ENCODE data around the gene CYTIP.

Gene CYTIP

DNA sequence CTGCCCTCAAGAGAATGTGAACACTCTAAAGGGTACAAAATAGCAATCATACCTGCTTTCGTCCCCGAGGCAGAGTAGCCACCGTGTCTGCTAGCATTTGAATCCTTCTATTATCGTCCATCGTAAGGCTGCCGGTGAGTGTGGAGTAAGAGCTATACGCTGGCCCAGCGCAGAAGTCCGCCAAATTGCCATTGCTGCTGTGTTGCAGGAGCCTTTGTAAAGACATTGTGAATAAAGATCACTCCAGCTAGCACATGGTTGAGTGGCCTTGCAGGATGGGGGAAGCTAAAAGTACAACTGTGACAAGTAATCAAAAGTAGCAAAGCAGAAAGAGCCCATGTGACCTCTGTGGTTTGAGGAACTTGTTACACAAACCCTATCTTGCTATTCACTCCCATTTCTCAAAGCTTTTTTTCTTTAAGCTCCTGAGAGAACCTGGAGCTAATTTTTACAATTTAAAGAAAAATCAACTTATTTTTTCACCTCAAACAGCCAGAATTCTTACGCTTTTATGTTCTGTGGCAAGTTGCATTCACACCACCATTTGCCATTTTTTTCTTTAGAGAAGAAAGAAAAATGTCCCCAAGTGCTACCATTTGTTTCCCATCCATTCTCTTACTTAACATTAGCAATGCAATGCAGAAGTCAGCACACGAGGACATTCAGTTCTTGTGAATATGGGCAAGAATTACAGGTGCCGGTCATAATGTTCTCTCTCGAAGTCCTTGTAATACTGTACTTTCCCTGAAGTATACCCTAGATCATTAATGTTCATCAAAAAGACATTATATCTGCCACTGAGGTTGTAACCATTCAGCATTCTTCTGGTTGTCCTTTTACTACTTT, at the start of gene CYTIP:
CYTIP (minus strand) TSS at position 295 of the 846 bp plus-strand sequence; CDS start at position 226, 69 bp downstream.
- Mint-ChIP-seq H3K4me3 (peak within 1 kb of the TSS; percentile 94), H3K36me3 (peaks cover 62% of the 10 kb centered on the region), H3K4me1 (peaks cover 43% of the 10 kb centered on the region), H3K27ac (peak within 1 kb of the TSS; percentile 99), H3K9me3 (no peaks in the 10 kb centered on the region)
- ATAC-seq (peak; percentile 67), DNase-seq (ENCODE audit: low spot score in 2 of 2) (peak in 1 of 2 donors; percentile 91)

DNA sequence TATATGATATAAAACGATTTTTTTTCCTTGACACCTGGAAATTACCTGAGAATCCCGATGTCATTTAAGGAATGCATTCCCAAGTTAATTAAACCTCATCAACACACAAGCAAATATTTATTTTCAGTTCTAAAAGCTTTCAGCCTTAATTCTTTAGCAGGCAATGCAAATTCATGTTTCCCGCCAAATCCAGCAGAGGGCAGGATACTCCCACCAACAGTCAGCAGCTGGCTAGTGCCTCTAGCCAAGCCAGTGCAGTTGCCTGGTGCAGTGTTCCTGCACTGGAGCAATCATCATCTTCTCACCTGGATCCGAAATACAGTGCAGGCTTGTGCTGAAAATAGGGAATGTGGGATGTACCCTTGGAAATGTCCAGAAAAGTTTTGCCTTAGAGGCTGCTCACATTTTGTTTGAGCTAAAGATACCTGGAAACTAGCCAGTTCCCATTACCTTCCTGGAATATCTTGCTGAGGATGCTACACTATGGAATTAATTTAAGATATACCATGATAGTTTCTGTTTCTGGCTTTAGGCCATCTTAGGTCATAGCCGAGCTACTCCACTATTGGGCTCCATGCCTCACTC, 48.4 kb upstream of the CYTIP start:
- H3K4me3 Mint-ChIP-seq, result no peak overlapping the region
- DNase-seq (ENCODE audit: low spot score in 2 of 2), result peak; percentile 45 to 75
- H3K27ac Mint-ChIP-seq, result no peak overlapping the region
- H3K36me3 Mint-ChIP-seq, result no peaks in the 10 kb centered on the region
- ATAC-seq, result peak; percentile 91
- peaks cover 30% of the 10 kb centered on the region for H3K4me1 Mint-ChIP-seq
- no peaks in the 10 kb centered on the region for H3K9me3 Mint-ChIP-seq

DNA sequence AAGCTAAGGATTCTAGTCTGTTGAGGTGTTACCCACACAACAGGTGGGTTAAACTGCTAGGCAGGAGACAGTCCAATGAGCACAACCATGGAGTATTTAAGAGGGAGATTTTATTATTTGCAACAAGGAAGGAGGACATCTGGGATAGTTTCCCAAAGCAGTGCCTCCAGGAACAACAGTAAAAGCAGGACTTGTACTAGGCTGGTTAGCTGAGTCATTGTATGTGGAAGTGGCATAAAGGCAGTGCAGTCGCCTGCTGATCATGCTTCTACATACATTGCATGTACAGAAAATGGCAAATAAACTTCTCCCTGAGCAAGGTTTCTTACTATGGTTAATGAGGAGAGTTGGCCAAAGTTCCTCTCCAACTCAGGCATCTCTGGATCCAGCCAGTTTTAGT, 46.1 kb upstream of the CYTIP start:
- no peaks in the 10 kb centered on the region for H3K9me3 Mint-ChIP-seq
- H3K4me1 Mint-ChIP-seq, result peaks cover 48% of the 10 kb centered on the region
- H3K36me3 Mint-ChIP-seq, result no peaks in the 10 kb centered on the region
- no peak overlapping the region for H3K4me3 Mint-ChIP-seq
- ATAC-seq (no peak), DNase-seq (ENCODE audit: low spot score in 2 of 2) (no peak)
- no peak overlapping the region for H3K27ac Mint-ChIP-seq

DNA sequence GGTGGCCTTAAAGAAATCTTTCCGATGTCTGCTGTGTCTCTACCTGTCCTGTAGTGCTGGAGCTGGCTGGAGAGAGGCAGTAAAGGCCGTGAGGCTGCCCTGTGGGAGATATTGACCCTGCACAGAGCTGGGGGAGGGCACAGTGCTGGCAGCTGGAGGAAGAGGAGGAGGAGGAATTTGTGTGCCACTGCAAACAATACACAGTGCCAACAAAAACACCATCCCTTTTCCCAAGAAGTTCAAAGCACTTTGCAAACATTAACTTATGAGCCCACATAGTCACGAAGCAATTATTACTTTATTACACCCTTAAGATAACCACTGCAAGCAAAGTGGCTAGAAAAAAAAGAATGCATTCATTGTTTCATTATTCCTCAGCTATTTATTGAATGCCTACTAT, 45.0 kb upstream of the CYTIP start:
- peaks cover 47% of the 10 kb centered on the region for H3K4me1 Mint-ChIP-seq
- no peak overlapping the region for H3K4me3 Mint-ChIP-seq
- DNase-seq (ENCODE audit: low spot score in 2 of 2), result no peak
- no peaks in the 10 kb centered on the region for H3K9me3 Mint-ChIP-seq
- no peak overlapping the region for H3K27ac Mint-ChIP-seq
- no peaks in the 10 kb centered on the region for H3K36me3 Mint-ChIP-seq
- no peak for ATAC-seq

DNA sequence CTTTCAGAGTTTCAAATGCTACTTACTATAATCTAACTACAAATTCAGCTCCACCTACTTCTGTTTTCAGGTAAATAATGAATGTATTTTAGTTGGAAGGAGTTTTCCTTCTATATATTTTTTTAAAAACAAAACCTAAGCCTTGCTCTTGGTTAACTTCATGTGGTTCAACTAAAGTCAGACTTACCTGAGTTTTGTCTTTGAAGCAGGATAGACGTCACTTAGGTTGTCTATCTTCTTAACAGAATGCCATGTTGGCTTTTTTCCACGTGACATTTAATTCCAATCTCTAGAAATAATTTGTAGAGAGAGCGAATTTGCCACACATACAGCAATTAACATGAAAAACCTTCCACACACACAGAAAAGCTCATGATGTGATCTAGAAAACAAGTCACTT, 43.9 kb upstream of the CYTIP start:
- ATAC-seq (no peak), DNase-seq (ENCODE audit: low spot score in 2 of 2) (no peak)
- Mint-ChIP-seq H3K27ac (no peak overlapping the region), H3K4me1 (peaks cover 36% of the 10 kb centered on the region), H3K9me3 (no peaks in the 10 kb centered on the region), H3K4me3 (no peak overlapping the region), H3K36me3 (no peaks in the 10 kb centered on the region)

DNA sequence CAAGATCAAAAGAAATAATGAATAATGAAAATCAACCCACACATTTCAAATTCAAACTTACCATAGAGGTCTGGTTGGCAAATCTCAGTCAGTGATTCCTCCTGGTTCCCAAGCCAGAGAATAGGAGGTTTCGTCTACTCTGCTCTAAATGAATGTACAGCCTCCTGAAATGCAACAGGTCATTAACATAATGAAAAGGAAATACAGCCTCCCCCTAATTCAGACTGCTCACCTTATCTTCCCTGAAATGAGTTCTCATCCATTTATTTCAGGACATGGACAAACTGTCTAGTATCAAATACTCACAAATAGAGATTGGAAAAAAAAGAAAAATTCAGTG, 43.4 kb upstream of the CYTIP start:
- peaks cover 35% of the 10 kb centered on the region for H3K4me1 Mint-ChIP-seq
- DNase-seq (ENCODE audit: low spot score in 2 of 2), result no peak
- no peak for ATAC-seq
- H3K4me3 Mint-ChIP-seq, result no peak overlapping the region
- no peaks in the 10 kb centered on the region for H3K9me3 Mint-ChIP-seq
- H3K36me3 Mint-ChIP-seq, result no peaks in the 10 kb centered on the region
- H3K27ac Mint-ChIP-seq, result peak overlapping the region; percentile 1

DNA sequence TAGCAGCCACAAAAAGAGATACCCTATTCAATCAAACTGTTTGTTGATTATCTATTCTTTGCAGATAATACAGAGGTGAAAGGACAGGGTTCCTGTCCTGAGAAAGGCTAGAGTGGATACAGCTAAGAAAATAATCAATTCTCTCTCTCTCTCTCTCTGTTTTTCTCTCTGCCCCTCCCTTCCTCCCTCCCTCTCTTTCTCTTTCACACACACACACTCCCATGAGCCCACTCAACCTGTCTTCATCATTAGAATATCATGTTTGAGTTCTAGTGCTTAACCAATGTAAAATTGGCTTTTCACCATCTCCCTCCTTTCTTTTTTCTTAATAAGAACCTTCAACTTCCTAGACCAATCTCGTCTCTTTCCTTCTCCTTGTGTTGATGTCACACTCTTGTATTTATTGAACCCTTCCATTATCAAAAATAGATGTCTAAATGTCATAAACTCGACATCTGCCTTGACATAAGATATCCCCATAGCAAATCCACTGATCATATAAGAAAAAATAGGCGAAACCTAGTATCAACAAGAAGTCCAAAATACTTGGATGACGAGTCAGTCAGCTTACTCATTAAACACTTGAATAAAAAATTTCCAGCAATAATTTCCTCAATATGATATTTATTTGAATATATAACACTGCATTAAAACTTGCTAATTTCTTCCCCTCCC, 42.8 kb upstream of the CYTIP start:
- peak overlapping the region; percentile 1 for H3K27ac Mint-ChIP-seq
- H3K36me3 Mint-ChIP-seq, result no peaks in the 10 kb centered on the region
- no peaks in the 10 kb centered on the region for H3K9me3 Mint-ChIP-seq
- DNase-seq (ENCODE audit: low spot score in 2 of 2) (no peak), ATAC-seq (no peak)
- peaks cover 37% of the 10 kb centered on the region for H3K4me1 Mint-ChIP-seq
- H3K4me3 Mint-ChIP-seq, result no peak overlapping the region

DNA sequence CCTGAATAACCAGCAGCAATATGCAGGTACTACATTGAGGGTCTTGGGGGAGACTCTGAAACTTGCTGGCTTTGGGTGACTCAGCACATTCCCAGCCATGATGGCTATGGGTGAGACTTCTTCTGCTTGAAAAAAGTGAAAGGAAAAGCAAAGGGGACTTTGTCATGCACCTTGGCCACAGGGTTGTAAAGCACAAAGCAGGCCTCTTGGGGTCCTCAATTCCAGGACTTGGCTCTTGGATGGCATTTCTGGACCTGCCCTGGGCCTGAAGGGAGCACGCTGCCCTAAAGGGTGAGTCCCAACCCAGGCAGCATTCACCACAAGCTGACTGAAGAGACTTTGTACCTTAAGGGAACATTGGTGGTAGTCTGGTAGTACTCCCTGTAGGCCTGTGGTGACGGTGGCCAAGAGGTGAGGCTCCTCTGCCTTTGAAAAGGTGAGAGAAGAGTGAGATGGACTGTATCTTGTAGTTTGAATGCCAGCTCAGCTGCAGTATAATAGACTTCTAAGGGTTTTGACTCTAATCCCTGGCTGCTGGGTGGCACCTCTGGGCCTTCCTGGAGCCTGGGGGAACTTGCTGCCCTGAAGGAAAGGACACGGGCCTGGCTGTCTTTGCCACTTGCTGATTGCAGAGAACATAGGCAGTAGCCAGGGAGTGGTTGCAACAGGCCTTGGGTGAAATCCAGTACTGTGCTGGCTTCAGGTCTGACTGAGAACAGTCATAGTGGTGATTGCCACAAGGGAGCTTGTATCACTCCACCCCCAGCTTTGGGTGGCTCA, 36.5 kb upstream of the CYTIP start:
- H3K4me1 Mint-ChIP-seq, result peaks cover 73% of the 10 kb centered on the region
- H3K9me3 Mint-ChIP-seq, result no peaks in the 10 kb centered on the region
- DNase-seq (ENCODE audit: low spot score in 2 of 2), result peak; percentile 31 to 81
- H3K27ac Mint-ChIP-seq, result peak overlapping the region; percentile 98
- H3K4me3 Mint-ChIP-seq, result peak overlapping the region; percentile 63
- H3K36me3 Mint-ChIP-seq, result peaks cover 13% of the 10 kb centered on the region
- ATAC-seq, result peak; percentile 87

DNA sequence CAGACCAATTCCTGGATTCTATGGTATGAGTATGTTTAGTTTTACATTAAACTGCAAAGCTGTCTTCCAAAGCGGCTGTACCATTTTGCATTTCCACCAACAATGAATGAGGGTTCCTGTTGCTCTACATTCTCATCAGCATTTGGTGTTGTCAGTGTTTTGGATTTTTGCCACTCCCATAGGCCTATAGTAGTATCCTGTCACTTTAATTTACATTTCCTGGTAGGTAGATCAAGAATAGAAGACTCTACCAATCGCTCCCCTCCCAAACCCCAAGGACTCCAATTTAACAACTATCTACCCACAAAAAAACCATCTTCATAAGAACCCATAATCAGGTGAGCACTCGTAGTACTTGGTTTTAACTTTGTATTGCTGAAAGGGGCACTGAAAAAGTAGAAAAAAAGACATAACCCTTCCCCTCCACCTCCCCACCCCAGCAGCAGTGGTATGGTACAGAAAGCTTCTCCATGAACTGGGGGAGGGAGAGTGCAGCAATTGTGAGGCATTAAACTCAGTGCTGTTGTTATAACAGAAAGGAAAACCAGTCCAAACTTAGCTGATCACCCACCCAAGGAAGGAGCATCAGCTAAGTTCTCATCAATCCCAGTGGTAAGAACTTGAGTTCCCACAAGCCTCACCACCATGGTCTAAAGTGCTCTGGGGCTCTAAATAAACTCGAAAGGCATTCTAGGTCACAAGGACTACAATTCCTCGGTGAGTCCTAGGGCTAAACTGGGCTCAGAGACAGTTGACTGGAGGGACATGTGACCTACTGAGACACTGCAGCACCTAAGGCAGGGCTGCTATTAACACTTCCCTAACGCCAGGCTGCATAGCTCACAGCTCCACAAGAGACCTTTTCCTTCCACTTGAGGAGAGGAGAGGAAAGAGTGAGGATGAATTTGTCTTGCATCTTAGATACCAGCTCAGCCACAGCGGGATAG, 35.5 kb upstream of the CYTIP start:
- ATAC-seq (no peak), DNase-seq (ENCODE audit: low spot score in 2 of 2) (no peak)
- peaks cover 13% of the 10 kb centered on the region for H3K36me3 Mint-ChIP-seq
- H3K9me3 Mint-ChIP-seq, result no peaks in the 10 kb centered on the region
- peak overlapping the region; percentile 98 for H3K27ac Mint-ChIP-seq
- H3K4me1 Mint-ChIP-seq, result peaks cover 73% of the 10 kb centered on the region
- H3K4me3 Mint-ChIP-seq, result peak overlapping the region; percentile 63

DNA sequence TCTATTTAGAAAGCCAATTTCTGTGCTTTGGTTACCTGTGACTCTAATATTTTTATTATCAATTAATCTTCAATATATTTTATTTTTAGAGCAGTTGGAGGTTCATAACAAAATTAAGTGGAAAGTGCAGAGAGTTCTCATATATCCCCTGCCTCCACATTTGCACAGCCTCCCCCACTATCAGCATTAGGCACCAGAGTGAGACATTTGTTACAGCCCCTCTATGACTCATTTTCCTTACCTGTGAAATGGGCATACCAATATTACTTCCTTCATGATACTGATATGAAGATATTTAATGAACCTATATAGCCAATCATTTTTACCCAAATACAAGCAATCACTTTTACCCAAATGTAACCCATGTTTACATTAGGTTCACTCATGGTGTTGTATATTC, 34.0 kb upstream of the CYTIP start:
- peaks cover 87% of the 10 kb centered on the region for H3K4me1 Mint-ChIP-seq
- no peak for ATAC-seq
- peak overlapping the region; percentile 98 for H3K27ac Mint-ChIP-seq
- no peaks in the 10 kb centered on the region for H3K9me3 Mint-ChIP-seq
- DNase-seq (ENCODE audit: low spot score in 2 of 2), result no peak
- peak overlapping the region; percentile 63 for H3K4me3 Mint-ChIP-seq
- H3K36me3 Mint-ChIP-seq, result peaks cover 13% of the 10 kb centered on the region

DNA sequence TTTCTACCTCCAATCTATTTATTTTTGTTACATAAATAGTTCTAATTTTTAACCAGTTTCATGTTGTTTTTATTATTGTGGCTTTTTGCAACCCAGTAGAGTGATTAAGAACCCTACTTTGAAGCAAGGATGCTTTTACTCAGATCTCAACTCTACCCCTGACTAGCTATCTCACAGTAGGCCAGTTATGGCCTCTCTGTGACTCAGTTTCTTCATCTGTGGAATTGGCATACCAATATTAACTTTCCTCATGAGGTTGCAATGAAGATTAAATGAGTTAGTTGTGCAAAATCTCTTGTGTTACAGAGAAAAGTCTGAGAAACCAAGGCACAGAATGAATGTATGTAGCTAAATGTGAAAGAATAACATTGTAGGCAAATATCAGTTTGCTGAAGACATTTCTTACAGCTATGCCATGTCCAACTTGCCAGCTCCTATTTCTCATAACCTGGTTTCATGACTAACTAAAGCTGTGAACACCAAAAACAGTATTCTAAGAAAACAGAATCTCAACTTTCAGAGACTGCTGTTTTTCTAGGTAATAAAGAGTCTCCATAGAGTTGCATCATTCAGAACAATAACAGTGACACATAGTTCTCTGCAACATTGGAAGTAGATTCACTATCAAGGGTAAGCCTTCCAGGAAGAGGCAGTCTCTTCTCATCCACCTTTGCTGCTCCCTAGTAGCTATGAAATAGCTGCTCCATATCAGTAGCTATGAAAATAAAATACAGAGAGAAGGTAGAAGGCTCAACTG, 33.2 kb upstream of the CYTIP start:
- peak overlapping the region; percentile 63 for H3K4me3 Mint-ChIP-seq
- peaks cover 85% of the 10 kb centered on the region for H3K4me1 Mint-ChIP-seq
- H3K27ac Mint-ChIP-seq, result peak overlapping the region; percentile 98

DNA sequence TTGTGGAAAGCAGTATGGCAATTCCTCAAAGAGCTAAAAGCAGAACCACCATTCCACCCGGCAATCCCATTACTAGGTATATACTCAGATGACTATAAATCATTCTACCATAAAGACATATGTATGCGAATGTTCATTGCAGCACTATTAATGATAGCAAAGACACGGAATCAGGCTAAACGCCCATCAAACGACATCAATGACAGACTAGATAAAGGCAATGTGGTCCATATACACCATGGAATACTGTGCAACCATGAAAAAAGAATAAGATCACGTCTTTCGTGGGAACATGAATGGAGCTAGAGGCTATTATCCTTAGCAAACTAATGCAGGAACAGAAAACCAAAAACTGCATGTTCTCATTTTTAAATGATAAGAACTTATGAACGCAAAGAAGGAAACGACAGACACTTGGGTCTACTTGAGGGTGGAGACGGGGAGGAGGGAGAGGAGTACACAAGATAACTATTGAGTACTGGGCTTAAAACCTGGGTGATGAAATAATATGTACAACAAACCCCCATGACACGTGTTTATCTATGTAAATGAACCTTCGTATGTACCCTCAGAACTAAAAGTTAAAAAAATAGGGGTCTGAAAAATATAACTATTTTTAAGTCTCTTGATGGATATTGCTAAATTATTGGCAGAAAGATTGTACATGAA, 32.0 kb upstream of the CYTIP start:
- Mint-ChIP-seq H3K4me1 (peaks cover 83% of the 10 kb centered on the region), H3K27ac (peak overlapping the region; percentile 98), H3K4me3 (peak overlapping the region; percentile 63)

More for the DNA sequence above, 33.2 kb upstream of the CYTIP start:
- no peaks in the 10 kb centered on the region for H3K9me3 Mint-ChIP-seq
- DNase-seq (ENCODE audit: low spot score in 2 of 2) (no peak), ATAC-seq (peak; percentile 82)
- peaks cover 13% of the 10 kb centered on the region for H3K36me3 Mint-ChIP-seq

DNA sequence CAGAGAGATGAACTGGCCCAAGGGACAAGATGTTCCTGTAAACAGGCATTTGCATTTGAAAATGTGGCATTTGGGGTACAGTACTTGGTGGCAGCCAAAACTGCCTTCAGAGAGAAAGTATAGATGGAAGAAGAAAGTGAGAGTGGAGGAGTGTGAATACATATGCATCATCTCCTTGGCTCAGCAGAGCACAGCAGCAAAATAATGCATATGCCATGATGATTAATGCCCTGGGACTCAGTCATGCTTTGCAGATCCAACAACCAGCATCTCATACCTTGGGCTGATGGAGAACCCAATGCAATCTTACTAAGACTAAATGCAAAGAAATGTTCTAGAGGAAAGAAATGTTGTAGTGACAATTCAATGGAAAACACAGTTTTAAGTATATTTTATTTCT, 29.7 kb upstream of the CYTIP start:
- peak overlapping the region; percentile 26 for H3K27ac Mint-ChIP-seq
- peak overlapping the region; percentile 9 for H3K4me3 Mint-ChIP-seq
- peaks cover 83% of the 10 kb centered on the region for H3K4me1 Mint-ChIP-seq
- no peaks in the 10 kb centered on the region for H3K9me3 Mint-ChIP-seq
- H3K36me3 Mint-ChIP-seq, result peaks cover 19% of the 10 kb centered on the region
- DNase-seq (ENCODE audit: low spot score in 2 of 2) (no peak), ATAC-seq (peak; percentile 62)

More for the DNA sequence above, 32.0 kb upstream of the CYTIP start:
- DNase-seq (ENCODE audit: low spot score in 2 of 2), result no peak
- H3K36me3 Mint-ChIP-seq, result peaks cover 9% of the 10 kb centered on the region
- no peaks in the 10 kb centered on the region for H3K9me3 Mint-ChIP-seq
- no peak for ATAC-seq

All from stimulated activated effector memory CD8-positive, alpha-beta T cell treated with anti-CD3 and anti-CD28 coated beads, Interleukin-12 subunit alpha, Interleukin-12 subunit beta, amount 100 ng/mL, for 72 hours (primary cell).